HFF-Myc (cell line): ENCODE results near the gene IQCE.

Experiments
- DNase-seq: peaks from one replicate; pipeline ENCODE4 v3.0.0-alpha.2; 2011; ENCODE audit warnings: low read depth; ENCODE audit errors: extremely low read depth
- H3K4me3 ChIP-seq: replicated peaks from 2 replicates; pipeline ENCODE4 v1.5.1; 2011; ENCODE audit warnings: low read depth, mild to moderate bottlenecking, control low read depth, low read length
- CTCF ChIP-seq: IDR thresholded peaks from 2 replicates; pipeline ENCODE4 v1.5.1; 2012; ENCODE audit warnings: mild to moderate bottlenecking, low read depth, low read length, control low read depth; ENCODE audit errors: missing control alignments

IQCE gene

GRCh38 chr7:2577914-2578680 lies 19.3 kb downstream of the IQCE start:
- no peak for DNase-seq
- H3K4me3 ChIP-seq: no peak overlapping the region
- no peak for TF ChIP-seq CTCF

- no peak overlapping the region for H3K4me3 ChIP-seq
- no peak for TF ChIP-seq CTCF
- DNase-seq: no peak
Measured at GRCh38 chr7:2580636-2581035, 21.9 kb downstream of the IQCE start.

GRCh38 chr7:2582006-2582735 lies 23.4 kb downstream of the IQCE start:
- TF ChIP-seq CTCF: no peak
- H3K4me3 ChIP-seq: no peak overlapping the region
- DNase-seq: no peak

GRCh38 chr7:2583798-2584580 lies 25.2 kb downstream of the IQCE start:
- H3K4me3 ChIP-seq: no peak overlapping the region
- no peak for TF ChIP-seq CTCF
- DNase-seq: no peak

GRCh38 chr7:2585446-2585845 lies 26.7 kb downstream of the IQCE start:
- no peak for TF ChIP-seq CTCF

GRCh38 chr7:2586326-2587020 lies 27.7 kb downstream of the IQCE start:
- no peak overlapping the region for H3K4me3 ChIP-seq
- no peak for DNase-seq
- no peak for TF ChIP-seq CTCF

More at GRCh38 chr7:2585446-2585845, 26.7 kb downstream of the IQCE start:
- no peak overlapping the region for H3K4me3 ChIP-seq
- no peak for DNase-seq
